Omental fat pad (tissue), 4 donors: ENCODE measurements around the gene SYT1. TPM values are rescaled to one million over a fixed set of nuclear protein-coding genes. Genes with fewer than 3 reads are reported as not detected.

Experiments
- ATAC-seq: fragments of 150-250 bp; one replicate; pipeline ENCODE4 v1.9.1; 2016; ENCODE audit warnings: mild to moderate bottlenecking, moderate library complexity; ENCODE audit not compliant: low FRiP score
- DNase-seq: peaks from one replicate; pipeline ENCODE4 v3.0.0-alpha.2; 2019; ENCODE audit warnings: low spot score
- CTCF ChIP-seq, 3 donors: fragments of 450-650 bp; IDR thresholded peaks; one replicate each; pipeline ENCODE4 v1.5.1; 2016 to 2017; ENCODE audit warnings: antibody characterized with exemption in 3 of 3, mild to moderate bottlenecking in 3 of 3, moderate library complexity in 2 of 3
- total RNA-seq, 4 donors: library from RNA; depleted of rRNA; stranded (reverse); fragments of >200 nt; gene quantifications; one replicate each; pipeline ENCODE4 v1.1.0, GENCODE V29; 2016

The SYT1 gene
- total RNA-seq, 4 donors from 2014 or later: 0.72 to 3.1 (median 1.7) TPM

- DNase-seq: no peak
- TF ChIP-seq CTCF (IDR thresholded peaks at IDR 0.05): no peak
- ATAC-seq: no peak
Measured at GRCh38 chr12:79083181-79083580, 218.6 kb downstream of the SYT1 start.

DNA sequence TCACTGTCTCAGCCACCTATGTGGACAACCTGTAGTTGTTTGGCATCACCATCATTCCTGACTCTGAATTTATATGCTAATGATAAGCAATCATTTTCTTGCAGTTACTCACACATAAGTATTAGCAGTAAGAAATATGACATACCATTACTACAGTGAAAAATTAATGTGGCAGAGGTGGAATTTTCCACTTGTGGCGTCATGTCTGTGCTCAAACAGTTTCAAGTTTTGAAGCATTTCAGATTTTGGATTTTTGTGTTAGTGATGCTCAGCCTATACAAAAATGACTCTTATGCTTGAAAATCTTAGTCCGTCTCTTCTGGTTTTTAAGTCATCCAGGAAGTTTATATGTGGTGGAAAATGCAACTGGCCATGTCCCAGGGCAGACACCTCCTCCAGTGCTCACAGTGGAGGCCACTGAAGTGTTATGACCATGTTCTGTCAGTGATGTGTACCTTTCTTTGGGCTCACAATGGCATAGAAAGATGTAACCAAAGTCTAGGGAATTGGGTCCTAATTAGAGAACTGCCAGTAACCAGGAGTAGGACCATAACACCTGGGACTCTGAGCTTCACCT, 220.6 kb downstream of the SYT1 start:
- ATAC-seq (no peak), DNase-seq (no peak)
- no peak for TF ChIP-seq CTCF (IDR thresholded peaks at IDR 0.05)

- ATAC-seq (no peak), DNase-seq (no peak)
- TF ChIP-seq CTCF (IDR thresholded peaks at IDR 0.05): no peak
Measured at GRCh38 chr12:79086541-79087296, 222.1 kb downstream of the SYT1 start.

DNA sequence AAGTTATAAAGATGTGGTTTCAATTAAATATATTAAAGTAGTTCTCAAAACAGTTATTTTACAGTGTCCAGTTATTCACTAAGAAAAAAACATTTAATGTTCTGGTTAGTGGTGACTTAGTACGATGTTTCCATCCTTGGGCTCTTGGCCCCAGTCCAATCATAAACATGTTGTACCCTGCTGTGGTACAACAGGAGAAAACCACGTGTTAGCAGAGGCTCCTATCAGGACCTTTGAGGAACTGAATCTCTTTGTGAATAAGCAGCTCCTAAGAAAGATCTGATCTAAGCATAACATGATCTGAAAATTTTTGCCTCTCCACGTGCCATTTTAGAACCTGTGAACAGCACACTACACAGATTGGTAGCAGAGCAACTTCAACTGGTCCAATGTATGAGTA, 234.0 kb downstream of the SYT1 start:
- DNase-seq: no peak
- no peak for ATAC-seq
- TF ChIP-seq CTCF (IDR thresholded peaks at IDR 0.05): no peak

DNA sequence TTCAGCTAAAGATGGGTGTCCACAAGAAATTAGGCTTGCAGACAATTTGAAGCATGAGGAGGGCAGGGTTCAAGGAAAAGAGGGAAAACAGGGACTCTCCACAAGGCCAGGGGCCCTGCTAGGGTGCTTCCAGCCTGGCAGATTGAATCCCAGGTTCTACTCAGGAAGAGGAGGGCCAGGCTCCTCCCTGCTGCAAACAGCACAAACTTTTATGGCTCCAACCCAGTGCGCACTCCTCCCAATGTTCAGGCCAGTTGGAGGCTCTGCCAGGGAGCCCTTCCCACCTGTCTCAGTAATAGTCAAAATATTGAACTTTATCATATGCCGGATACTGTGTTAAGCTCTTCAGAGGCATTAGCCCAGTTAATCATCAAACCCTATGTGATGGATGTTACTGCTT, 244.4 kb downstream of the SYT1 start:
- ATAC-seq (no peak), DNase-seq (no peak)
- TF ChIP-seq CTCF (IDR thresholded peaks at IDR 0.05): no peak

GRCh38 chr12:79114896-79115295, 250.3 kb downstream of the SYT1 start:
- ATAC-seq (no peak), DNase-seq (no peak)
- no peak for TF ChIP-seq CTCF (IDR thresholded peaks at IDR 0.05)

DNA sequence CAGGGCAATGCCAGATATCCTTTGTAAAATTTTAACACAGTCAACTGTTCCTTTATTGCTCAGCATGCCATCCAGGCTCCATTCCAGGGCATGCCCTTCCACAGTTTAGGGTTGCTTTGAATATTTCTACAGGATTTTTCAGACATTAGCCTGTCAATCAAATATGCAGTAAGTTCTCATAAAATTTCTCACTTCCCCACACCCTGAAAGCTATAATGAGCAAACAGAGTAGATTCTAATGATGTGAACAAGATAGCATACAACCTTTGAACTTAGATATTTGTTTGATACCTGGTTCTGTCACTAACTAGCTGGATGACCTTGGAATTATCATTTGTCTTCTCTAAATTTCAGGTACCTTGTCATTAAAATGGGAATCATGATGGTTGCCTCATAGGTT, 251.2 kb downstream of the SYT1 start:
- ATAC-seq: no peak
- no peak for TF ChIP-seq CTCF (IDR thresholded peaks at IDR 0.05)
- no peak for DNase-seq
